OCI-LY7 (cell line): Measurements from ENCODE around the gene ZFP36. TPM values are rescaled to one million over a fixed set of nuclear protein-coding genes. Genes with fewer than 3 reads are reported as not detected.
A peak's percentile ranks its signal among the peaks of the same experiment; 100 is the strongest.

Experiments used
- BruUV-seq: library from RNA; stranded (reverse); fragments of 400-500 nt; replicated peaks from 2 replicates; lab custom pipeline; 2021; lab: Mats Ljungman, UMichigan
- CTCF ChIA-PET: fragments of 300-600 bp; sonication (Branson Sonifier 250); formaldehyde crosslinking; loops from one replicate; lab custom pipeline; 2022; ENCODE audit warnings: antibody characterized with exemption; ENCODE audit not compliant: unreplicated experiment; lab: Charles Lee
- POLR2A ChIA-PET: fragments of 300-600 bp; sonication (Branson Sonifier 250); formaldehyde crosslinking; loops from one replicate; lab custom pipeline; 2022; ENCODE audit warnings: antibody characterized with exemption; lab: Charles Lee
- DNase-seq: peaks from one replicate; pipeline ENCODE4 v3.0.0-alpha.2; 2015; ENCODE audit warnings: low spot score
- H2AFZ ChIP-seq: fragments of 200-600 bp; sonication (generic), shearing (Covaris generic); 2 replicates; pipeline ENCODE4 v1.6.1; 2014; ENCODE audit warnings: mild to moderate bottlenecking, antibody characterized with exemption, low read length, moderate library complexity
- H3K27ac ChIP-seq: fragments of 200-600 bp; sonication (generic); 2 replicates; pipeline ENCODE4 v1.5.1; 2014; ENCODE audit warnings: mixed run types, low read depth, mild to moderate bottlenecking, moderate library complexity, low read length, inconsistent platforms; ENCODE audit not compliant: poor library complexity, severe bottlenecking
- H3K36me3 ChIP-seq: fragments of 200-600 bp; sonication (generic); 2 replicates; pipeline ENCODE4 v1.6.1; 2014; ENCODE audit warnings: mild to moderate bottlenecking, antibody characterized with exemption, low read length, moderate library complexity, mixed read lengths; ENCODE audit not compliant: insufficient read depth
- H3K4me1 ChIP-seq: fragments of 200-600 bp; sonication (generic); 2 replicates; pipeline ENCODE4 v1.5.1; 2014; ENCODE audit warnings: mild to moderate bottlenecking, low read length; ENCODE audit not compliant: insufficient read depth, poor library complexity, severe bottlenecking
- H3K4me2 ChIP-seq: fragments of 200-600 bp; sonication (generic); 2 replicates; pipeline ENCODE4 v1.6.1; 2014; ENCODE audit warnings: mild to moderate bottlenecking, low read length
- H3K4me3 ChIP-seq: fragments of 200-600 bp; sonication (generic); 2 replicates; pipeline ENCODE4 v1.5.1; 2014; ENCODE audit warnings: mild to moderate bottlenecking, low read depth, low read length; ENCODE audit not compliant: poor library complexity, severe bottlenecking
- H3K79me2 ChIP-seq: fragments of 200-600 bp; sonication (generic); 2 replicates; pipeline ENCODE4 v1.6.1; 2016; ENCODE audit warnings: low read depth, mild to moderate bottlenecking, low read length, moderate library complexity, mixed read lengths; ENCODE audit not compliant: insufficient read depth
- H3K9me2 ChIP-seq: fragments of 200-600 bp; sonication (generic); 2 replicates; pipeline ENCODE4 v1.6.1; 2016; ENCODE audit warnings: mild to moderate bottlenecking, low read length, mixed read lengths; ENCODE audit not compliant: insufficient read depth
- H3K9me3 ChIP-seq: fragments of 200-600 bp; sonication (generic); 2 replicates; pipeline ENCODE4 v1.6.1; 2014; ENCODE audit warnings: mild to moderate bottlenecking, mixed run types, low read length, mixed read lengths
- H4K20me1 ChIP-seq: fragments of 200-600 bp; sonication (generic); 2 replicates; pipeline ENCODE4 v1.6.1; 2014; ENCODE audit warnings: mild to moderate bottlenecking, antibody characterized with exemption, low read length, moderate library complexity, mixed read lengths; ENCODE audit not compliant: insufficient read depth
- CTCF ChIP-seq: fragments of 200-600 bp; sonication (generic); conservative IDR thresholded peaks from 2 replicates; pipeline ENCODE4 v1.5.1; 2014; ENCODE audit warnings: mild to moderate bottlenecking, antibody characterized with exemption, low read length, moderate library complexity, mixed read lengths
- EZH2phosphoT487 ChIP-seq: fragments of 200-600 bp; sonication (generic); IDR thresholded peaks from 2 replicates; pipeline ENCODE4 v1.6.1; 2018; ENCODE audit warnings: low read depth, borderline replicate concordance, mild to moderate bottlenecking, mixed run types, antibody characterized with exemption, low read length, moderate library complexity, mixed read lengths
- intact Hi-C: fragments of 100-400 bp; cut with micrococcal nuclease; formaldehyde crosslinking; loops from one replicate; pipeline ENCODE4 v1.10.0; 2022; ENCODE audit not compliant: unreplicated experiment
- total RNA-seq, 2 experiments: library from RNA; depleted of rRNA in 1 of 2; stranded (reverse); fragments of >200 nt in 1 of 2; shearing (Covaris generic) in 1 of 2; gene quantifications; 2 replicates each; pipeline ENCODE4 v1.2.3, GENCODE V29; 2014 to 2022

ZFP36 gene
- total RNA-seq, 2 experiments from 2014 or later, result 21.8 to 55.9 TPM

- intact Hi-C loops, result loop anchor here (2.0 kb wide), 1 partner anchor 142 kb away; the partner anchor contains the start of gene EID2B
- BruUV-seq, result no TSS peak
Observed at GRCh38 chr19:39390451-39390750, 16.2 kb upstream of the ZFP36 start.

GRCh38 chr19:39390751-39391437 is 15.8 kb upstream of the ZFP36 start, which contains the start of the genes MED29 and PAF1:
Gene MED29 (plus strand): TSS chr19:39391378. CDS start chr19:39391423, 45 bp downstream.
Gene PAF1 (minus strand): TSS chr19:39391106. CDS start chr19:39390864, 242 bp downstream.
- H3K9me3 ChIP-seq, result no peaks in the 10 kb centered on the region
- ChIA-PET CTCF (no interaction called here), POLR2A (interaction anchor here (0.7 to 2.0 kb wide), 5 partner anchors 10 to 179 kb away, joined by 3 to 6 read pairs (median 4); partner anchors contain the start of genes PLEKHG2 and SUPT5H)
- H3K27ac ChIP-seq, result peak within 1 kb of the TSS; percentile 84
- BruUV-seq, result no TSS peak
- H3K4me2 ChIP-seq, result peak within 1 kb of the TSS; percentile 83
- peak within 1 kb of the TSS; percentile 86 for H3K4me3 ChIP-seq
- peak; percentile 57; the same call in 1 of the 2 replicates for TF ChIP-seq CTCF
- TF ChIP-seq EZH2phosphoT487, result no peak
- peak; percentile 99 for DNase-seq
- peaks cover 24% of the 10 kb centered on the region for H3K4me1 ChIP-seq
- peaks cover 57% of the 10 kb centered on the region for H3K36me3 ChIP-seq
- H2AFZ ChIP-seq, result peak within 1 kb of the TSS; percentile 71
- H3K9me2 ChIP-seq, result no peaks in the 10 kb centered on the region
- H4K20me1 ChIP-seq, result no peaks in the 10 kb centered on the region
- intact Hi-C loops, result loop anchor here (1.0 to 2.0 kb wide), 2 partner anchors 49 to 142 kb away; partner anchors contain the start of genes EID2B and SAMD4B
- H3K79me2 ChIP-seq, result peaks cover 25% of the 10 kb centered on the region

More at GRCh38 chr19:39390451-39390750, 16.2 kb upstream of the ZFP36 start:
- peaks cover 24% of the 10 kb centered on the region for H3K4me1 ChIP-seq
- no peaks in the 10 kb centered on the region for H3K9me3 ChIP-seq
- CTCF ChIA-PET, result no interaction called here
- POLR2A ChIA-PET, result interaction anchor here (0.7 to 2.0 kb wide), 3 partner anchors 54 to 179 kb away, joined by 3 to 6 read pairs (median 4); partner anchors contain the start of gene SUPT5H
- TF ChIP-seq EZH2phosphoT487 (no peak), CTCF (no peak)
- peak overlapping the region; percentile 71; the same call in 1 of the 2 replicates for H2AFZ ChIP-seq
- peaks cover 60% of the 10 kb centered on the region for H3K36me3 ChIP-seq
- peak overlapping the region; percentile 84 for H3K27ac ChIP-seq
- H4K20me1 ChIP-seq, result no peaks in the 10 kb centered on the region
- no peak for DNase-seq
- peaks cover 25% of the 10 kb centered on the region for H3K79me2 ChIP-seq
- peak overlapping the region; percentile 86 for H3K4me3 ChIP-seq
- no peaks in the 10 kb centered on the region for H3K9me2 ChIP-seq
- H3K4me2 ChIP-seq, result peak overlapping the region; percentile 83
